ENCODE data around the gene APOL6.

APOL6 gene

DNA sequence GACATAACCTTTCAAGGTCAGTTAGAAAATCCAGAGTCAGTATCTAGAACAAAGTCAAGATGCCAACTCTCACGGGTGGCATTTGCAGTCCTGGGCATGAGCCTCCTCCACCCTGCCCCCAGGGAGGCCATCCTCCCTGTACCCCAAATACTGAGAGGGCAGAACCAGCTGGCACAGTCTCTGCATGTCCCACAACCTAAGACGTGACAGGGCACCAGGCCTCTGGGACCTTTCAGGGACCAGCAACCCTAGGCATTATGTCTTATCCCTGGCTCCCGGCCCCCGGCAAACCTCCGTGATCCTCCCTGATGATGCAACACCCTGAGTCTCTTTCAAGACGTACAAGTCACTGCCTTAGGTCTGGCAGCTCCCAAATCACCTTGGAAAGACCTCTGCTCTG is 33.1 kb upstream of the APOL6 start:
- TF ChIP-seq, protein P1, sequence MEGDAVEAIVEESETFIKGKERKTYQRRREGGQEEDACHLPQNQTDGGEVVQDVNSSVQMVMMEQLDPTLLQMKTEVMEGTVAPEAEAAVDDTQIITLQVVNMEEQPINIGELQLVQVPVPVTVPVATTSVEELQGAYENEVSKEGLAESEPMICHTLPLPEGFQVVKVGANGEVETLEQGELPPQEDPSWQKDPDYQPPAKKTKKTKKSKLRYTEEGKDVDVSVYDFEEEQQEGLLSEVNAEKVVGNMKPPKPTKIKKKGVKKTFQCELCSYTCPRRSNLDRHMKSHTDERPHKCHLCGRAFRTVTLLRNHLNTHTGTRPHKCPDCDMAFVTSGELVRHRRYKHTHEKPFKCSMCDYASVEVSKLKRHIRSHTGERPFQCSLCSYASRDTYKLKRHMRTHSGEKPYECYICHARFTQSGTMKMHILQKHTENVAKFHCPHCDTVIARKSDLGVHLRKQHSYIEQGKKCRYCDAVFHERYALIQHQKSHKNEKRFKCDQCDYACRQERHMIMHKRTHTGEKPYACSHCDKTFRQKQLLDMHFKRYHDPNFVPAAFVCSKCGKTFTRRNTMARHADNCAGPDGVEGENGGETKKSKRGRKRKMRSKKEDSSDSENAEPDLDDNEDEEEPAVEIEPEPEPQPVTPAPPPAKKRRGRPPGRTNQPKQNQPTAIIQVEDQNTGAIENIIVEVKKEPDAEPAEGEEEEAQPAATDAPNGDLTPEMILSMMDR (IDR thresholded peaks at IDR 0.05; ENCODE audit: low read depth, low read length), result no peak
- in situ Hi-C loops (cut with HindIII; ENCODE audit: low sequenced_read_pairs), result no loop called here
- DNase-seq (ENCODE audit: low read depth, low spot score), result no peak
- no peak overlapping the region for H3K4me3 ChIP-seq (ENCODE audit: low read depth, low read length)

DNA sequence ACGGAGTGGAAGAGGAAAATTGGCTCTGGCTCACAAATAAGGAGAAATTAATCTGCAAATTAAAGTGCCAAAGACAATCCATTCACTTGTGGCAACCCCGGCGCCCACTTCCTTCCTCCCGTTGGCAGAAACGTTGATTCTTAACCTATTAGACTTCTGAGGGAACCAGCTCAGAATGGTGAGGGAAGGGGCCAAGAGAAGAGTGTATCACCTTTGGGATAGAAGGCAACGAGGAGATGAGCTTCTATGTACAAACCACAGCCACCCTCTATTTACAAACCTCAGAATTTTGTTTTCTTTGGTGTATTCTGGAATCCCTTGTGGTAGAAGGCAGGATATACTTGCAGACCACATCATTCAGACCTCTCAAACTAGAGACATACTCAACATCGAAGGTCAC is 32.2 kb upstream of the APOL6 start:
- TF ChIP-seq, protein P1 (IDR thresholded peaks at IDR 0.05; ENCODE audit: low read depth, low read length), result no peak
- H3K4me3 ChIP-seq (ENCODE audit: low read depth, low read length), result no peak overlapping the region
- DNase-seq (ENCODE audit: low read depth, low spot score), result no peak
- in situ Hi-C loops (cut with HindIII; ENCODE audit: low sequenced_read_pairs), result no loop called here

DNA sequence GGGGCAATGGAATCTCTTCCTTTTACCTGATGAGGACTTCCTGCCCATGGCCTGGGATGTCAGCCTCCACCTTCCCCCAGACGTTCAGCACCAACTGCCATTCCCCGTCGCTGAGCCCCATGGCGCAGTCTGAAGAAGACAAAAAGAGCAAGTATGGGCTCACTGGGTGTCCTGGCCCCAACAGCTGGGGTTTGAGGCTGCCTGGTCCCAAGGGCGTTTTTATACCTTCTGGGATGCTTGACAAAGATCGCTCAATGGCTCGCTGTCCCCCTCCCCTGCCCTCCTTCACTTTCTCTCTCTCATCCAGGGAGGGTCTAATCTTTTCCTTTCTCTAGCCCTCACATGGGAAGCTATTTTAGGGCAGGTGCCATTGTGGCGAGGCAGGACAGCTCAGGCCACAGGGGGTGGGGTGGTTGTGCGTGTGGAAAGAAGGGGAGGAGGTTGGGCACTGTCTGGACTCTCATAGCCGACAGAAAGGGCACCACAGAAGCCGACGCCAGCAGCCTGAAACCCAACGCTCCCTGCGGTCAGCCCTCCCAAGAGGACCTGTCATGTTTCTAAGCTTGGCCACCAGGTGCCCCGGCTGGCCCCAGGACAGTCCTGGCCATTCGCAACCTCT is 31.0 kb upstream of the APOL6 start, which contains the start of gene MB:
Gene MB (minus strand): TSS at position 193 of the 619 bp plus-strand sequence. CDS start 72 bp downstream, at position 121.
- TF ChIP-seq, protein P1 (IDR thresholded peaks at IDR 0.05; ENCODE audit: low read depth, low read length), result no peak
- in situ Hi-C loops (cut with HindIII; ENCODE audit: low sequenced_read_pairs), result no loop called here
- no peak for DNase-seq (ENCODE audit: low read depth, low spot score)
- no peak within 1 kb of the TSS for H3K4me3 ChIP-seq (ENCODE audit: low read depth, low read length)

DNA sequence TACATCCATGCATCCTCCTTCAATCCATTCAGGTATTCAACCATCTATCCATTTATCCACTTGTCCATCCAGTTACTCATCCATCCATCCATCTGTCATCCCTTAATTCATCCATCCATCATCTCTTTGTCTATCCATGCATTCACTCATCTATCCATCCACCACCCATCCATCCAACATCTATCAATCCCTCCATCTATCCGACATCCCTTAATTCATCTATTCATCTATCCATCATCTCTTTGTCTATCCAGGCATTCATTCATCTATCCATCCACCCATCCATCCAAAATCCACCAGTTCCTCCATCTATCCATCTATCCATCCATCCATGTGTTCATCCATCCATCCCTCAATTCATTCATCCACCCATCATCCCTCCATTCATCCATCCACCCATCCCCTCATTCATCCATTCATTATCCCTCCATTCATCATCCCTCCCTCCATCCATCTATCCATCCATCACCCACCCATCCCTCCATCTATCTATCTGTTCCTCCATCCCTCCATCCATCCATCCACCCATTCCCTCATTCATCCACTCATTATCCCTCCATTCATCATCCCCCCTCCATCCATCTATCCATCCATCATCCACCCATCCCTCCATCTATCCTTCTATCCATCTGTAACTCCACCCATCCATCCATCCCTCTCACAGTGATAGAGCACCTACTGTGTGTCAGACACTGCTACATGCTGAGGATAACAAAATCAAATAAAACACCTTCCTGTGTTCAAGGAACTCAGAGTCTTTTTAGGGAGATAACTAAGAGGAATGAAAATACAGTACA is 29.6 kb upstream of the APOL6 start:
- no peak for DNase-seq (ENCODE audit: low read depth, low spot score)
- in situ Hi-C loops (cut with HindIII; ENCODE audit: low sequenced_read_pairs), result no loop called here
- TF ChIP-seq, protein P1 (IDR thresholded peaks at IDR 0.05; ENCODE audit: low read depth, low read length), result no peak
- no peak overlapping the region for H3K4me3 ChIP-seq (ENCODE audit: low read depth, low read length)

DNA sequence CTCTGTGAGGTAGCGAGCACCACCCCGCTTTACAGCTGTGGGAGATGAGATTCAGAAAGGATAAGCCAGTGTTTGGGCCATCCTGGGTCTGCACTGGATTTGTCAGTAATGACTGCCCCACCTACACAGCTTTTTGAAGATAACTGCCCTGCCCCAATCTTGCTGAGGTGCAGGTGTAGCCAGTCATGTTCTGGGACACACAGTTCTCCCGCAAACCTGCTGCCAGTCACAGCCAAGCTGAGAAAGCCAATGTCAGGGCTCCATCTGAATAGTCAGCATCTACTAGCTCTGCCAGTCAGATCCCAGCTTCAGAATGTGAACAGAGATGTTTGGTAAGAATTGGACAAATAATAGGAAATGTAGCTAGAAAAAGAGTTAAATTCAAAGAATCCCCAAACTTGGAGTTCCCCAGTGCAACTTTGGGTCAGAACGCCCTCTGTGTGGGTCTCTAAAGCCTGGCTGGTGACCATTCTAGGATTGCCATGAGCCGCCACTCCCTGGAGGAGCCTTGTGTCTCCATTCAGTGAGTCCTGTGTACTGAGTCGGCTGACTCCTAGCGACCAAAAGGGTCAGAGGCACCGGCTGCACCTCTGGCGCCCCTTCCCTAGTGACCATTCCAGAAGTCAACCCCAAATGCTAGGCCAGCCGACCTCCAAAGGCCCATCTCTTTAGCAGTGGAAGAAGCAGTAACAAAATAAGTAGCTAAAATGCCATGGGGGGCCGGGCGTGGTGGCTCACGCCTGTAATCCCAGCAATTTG is 28.7 kb upstream of the APOL6 start:
- in situ Hi-C loops (cut with HindIII; ENCODE audit: low sequenced_read_pairs), result no loop called here
- TF ChIP-seq, protein P1 (IDR thresholded peaks at IDR 0.05; ENCODE audit: low read depth, low read length), result no peak
- no peak for DNase-seq (ENCODE audit: low read depth, low spot score)
- H3K4me3 ChIP-seq (ENCODE audit: low read depth, low read length), result no peak overlapping the region

DNA sequence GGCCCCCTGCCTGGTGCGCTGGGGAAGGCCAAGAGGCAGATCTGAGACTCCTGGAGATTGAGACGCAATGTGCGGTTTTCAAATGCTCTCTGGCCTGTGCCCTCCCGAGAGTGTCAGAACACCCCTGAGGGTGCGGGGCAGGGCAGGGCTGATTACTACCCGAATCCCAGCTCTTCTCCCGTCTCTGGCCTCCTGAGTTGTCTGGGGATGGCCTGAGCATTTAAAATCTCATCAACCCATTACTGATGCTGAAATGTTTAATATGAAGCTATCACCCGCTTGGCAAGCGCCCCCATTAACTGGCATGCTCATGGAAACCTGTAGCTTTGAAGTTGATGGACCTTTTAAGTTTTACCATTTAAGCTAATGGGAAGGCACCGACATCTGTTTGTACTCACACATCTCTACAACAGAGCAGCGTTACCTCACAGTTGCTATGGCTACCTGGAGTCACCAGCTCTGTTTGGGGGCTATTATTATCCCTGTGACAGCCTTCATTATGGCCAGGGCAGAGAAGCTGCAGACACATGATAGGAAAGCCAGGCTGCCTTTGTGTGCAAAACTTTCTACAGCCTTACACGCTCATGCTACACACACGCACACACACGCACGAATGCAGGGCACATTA is 27.5 kb upstream of the APOL6 start:
- in situ Hi-C loops (cut with HindIII; ENCODE audit: low sequenced_read_pairs), result no loop called here
- H3K4me3 ChIP-seq (ENCODE audit: low read depth, low read length), result no peak overlapping the region
- peak; percentile 31 for DNase-seq (ENCODE audit: low read depth, low spot score)
- TF ChIP-seq, protein P1 (IDR thresholded peaks at IDR 0.05; ENCODE audit: low read depth, low read length), result no peak

Data from astrocyte of the spinal cord (primary cell).